Mesenchymal stem cell (in vitro differentiated cells and primary cell): ENCODE results near the gene TYRO3.
A peak's percentile ranks its signal among the peaks of the same experiment; 100 is the strongest.

Experiments used
- DNase-seq: peaks from one replicate; pipeline ENCODE4 v3.0.0-alpha.2; 2013
- H2AFZ ChIP-seq: one replicate; pipeline ENCODE4 v1.6.1; 2013; ENCODE audit warnings: low read depth, mild to moderate bottlenecking, control low read depth, inconsistent platforms, low read length, moderate library complexity
- H2AK5ac ChIP-seq: 2 replicates; pipeline ENCODE4 v1.6.1; 2013; ENCODE audit warnings: low read length, moderate library complexity, mild to moderate bottlenecking, inconsistent platforms; ENCODE audit not compliant: severe bottlenecking
- H2BK120ac ChIP-seq: one replicate; pipeline ENCODE4 v1.6.1; 2013; ENCODE audit warnings: low read depth, mild to moderate bottlenecking, inconsistent platforms, low read length, moderate library complexity
- H2BK12ac ChIP-seq, 2 experiments: one replicate each; pipeline ENCODE4 v1.6.1; 2013; ENCODE audit warnings: inconsistent platforms in 2 of 2, low read length in 2 of 2, mild to moderate bottlenecking in 2 of 2, moderate library complexity in 2 of 2, control low read depth in 1 of 2
- H2BK15ac ChIP-seq: one replicate; pipeline ENCODE4 v1.6.1; 2013; ENCODE audit warnings: mild to moderate bottlenecking, low read depth, inconsistent platforms; ENCODE audit not compliant: poor library complexity, severe bottlenecking
- H2BK5ac ChIP-seq: 2 replicates; pipeline ENCODE4 v1.6.1; 2013; ENCODE audit warnings: low read depth, mild to moderate bottlenecking, low read length, control low read depth, inconsistent platforms; ENCODE audit not compliant: poor library complexity, severe bottlenecking
- H3K14ac ChIP-seq, 2 experiments: one replicate each; pipeline ENCODE4 v1.6.1; 2013; ENCODE audit warnings: inconsistent platforms in 2 of 2, low read length in 2 of 2, control low read depth in 1 of 2, mild to moderate bottlenecking in 1 of 2, moderate library complexity in 1 of 2
- H3K18ac ChIP-seq, 2 experiments: one replicate each; pipeline ENCODE4 v1.6.1; 2013; ENCODE audit warnings: inconsistent platforms in 2 of 2, low read length in 2 of 2, control low read depth in 1 of 2, low read depth in 1 of 2, mild to moderate bottlenecking in 1 of 2
- H3K23ac ChIP-seq, 2 experiments: one replicate each; pipeline ENCODE4 v1.6.1; 2013; ENCODE audit warnings: inconsistent platforms in 2 of 2, low read length in 2 of 2, mild to moderate bottlenecking in 2 of 2, moderate library complexity in 2 of 2, control low read depth in 1 of 2
- H3K27ac ChIP-seq: 2 replicates; pipeline ENCODE4 v1.5.1; 2013; ENCODE audit warnings: mild to moderate bottlenecking, moderate library complexity, low read length, control low read depth, inconsistent platforms; ENCODE audit not compliant: poor library complexity, severe bottlenecking
- H3K27me3 ChIP-seq, 2 experiments: 2 replicates each; pipeline versions ENCODE4 v1.6.1 to v1.7.0; 2013; ENCODE audit warnings: low read length in 2 of 2, mild to moderate bottlenecking in 2 of 2, moderate library complexity in 2 of 2, control low read depth in 1 of 2, inconsistent platforms in 1 of 2; ENCODE audit not compliant: control insufficient read depth in 1 of 2, insufficient read depth in 1 of 2
- H3K36me3 ChIP-seq, 2 experiments: 2 replicates each; pipeline versions ENCODE4 v1.6.1 to v1.7.0; 2013; ENCODE audit warnings: low read length in 2 of 2, control low read depth in 1 of 2, inconsistent platforms in 1 of 2, low read depth in 1 of 2, mild to moderate bottlenecking in 1 of 2; ENCODE audit not compliant: insufficient read depth in 2 of 2, control insufficient read depth in 1 of 2
- H3K4ac ChIP-seq, 2 experiments: one replicate each; pipeline ENCODE4 v1.6.1; 2013; ENCODE audit warnings: inconsistent platforms in 2 of 2, low read length in 2 of 2, mild to moderate bottlenecking in 2 of 2, moderate library complexity in 2 of 2, control low read depth in 1 of 2, low read depth in 1 of 2
- H3K4me1 ChIP-seq: 2 replicates; pipeline ENCODE4 v1.6.1; 2013; ENCODE audit warnings: low read depth, low read length, control low read depth; ENCODE audit not compliant: control insufficient read depth, insufficient read depth
- H3K4me2 ChIP-seq: 2 replicates; pipeline ENCODE4 v1.6.1; 2013; ENCODE audit warnings: low read length, mild to moderate bottlenecking, inconsistent platforms; ENCODE audit not compliant: poor library complexity, severe bottlenecking
- H3K4me3 ChIP-seq, 2 experiments: 2 replicates each; pipeline versions ENCODE4 v1.5.1 to v1.7.0; 2013; ENCODE audit warnings: low read length in 2 of 2, mild to moderate bottlenecking in 2 of 2, control low read depth in 1 of 2, low read depth in 1 of 2; ENCODE audit not compliant: insufficient read depth in 1 of 2
- H3K79me1 ChIP-seq: replicated peaks from 2 replicates; pipeline ENCODE4 v1.6.1; 2013; ENCODE audit warnings: mild to moderate bottlenecking, control low read depth, low read length, inconsistent platforms; ENCODE audit not compliant: poor library complexity, severe bottlenecking
- H3K9ac ChIP-seq: 2 replicates; pipeline ENCODE4 v1.7.0; 2013; ENCODE audit warnings: mild to moderate bottlenecking, low read length, moderate library complexity
- H3K9me3 ChIP-seq: 2 replicates; pipeline ENCODE4 v1.7.0; 2013; ENCODE audit warnings: mild to moderate bottlenecking, low read length; ENCODE audit not compliant: control insufficient read depth
- H4K8ac ChIP-seq: one replicate; pipeline ENCODE4 v1.6.1; 2013; ENCODE audit warnings: inconsistent platforms, mild to moderate bottlenecking, low read length, moderate library complexity
- H4K91ac ChIP-seq: one replicate; pipeline ENCODE4 v1.6.1; 2013; ENCODE audit warnings: mild to moderate bottlenecking, low read length, inconsistent platforms
- WGBS: methylation state at CpG from one replicate; pipeline ENCODE4 v1.1.7; 2013; ENCODE audit warnings: mixed read lengths; 5-methylcytosine and 5-hydroxymethylcytosine counted together

Gene TYRO3

GRCh38 chr15:41545218-41545617 lies 13.8 kb upstream of the TYRO3 start:
- peaks cover 2% of the 10 kb centered on the region for H3K4me1 ChIP-seq
- no peak overlapping the region for H2AK5ac ChIP-seq
- H2BK15ac ChIP-seq, result no peak overlapping the region
- WGBS, result 96% methylated on average over 3 of the region's 3 CpGs
- H3K18ac ChIP-seq, result no peak overlapping the region
- no peak overlapping the region for H3K4me2 ChIP-seq
- peaks cover 12% of the 10 kb centered on the region for H3K79me1 ChIP-seq
- H3K9me3 ChIP-seq, result no peaks in the 10 kb centered on the region
- peaks cover 0 to 2% of the 10 kb centered on the region in 2 experiments for H3K36me3 ChIP-seq
- H3K27me3 ChIP-seq, result no peaks in the 10 kb centered on the region
- no peak overlapping the region for H2BK5ac ChIP-seq
- H3K23ac ChIP-seq, result no peak overlapping the region
- no peak overlapping the region for H2AFZ ChIP-seq
- H2BK12ac ChIP-seq, result no peak overlapping the region
- no peak overlapping the region for H4K91ac ChIP-seq
- peak overlapping the region; percentile 33 for H4K8ac ChIP-seq
- DNase-seq, result no peak
- no peak overlapping the region for H3K4me3 ChIP-seq
- H3K14ac ChIP-seq, result no peak overlapping the region
- H3K9ac ChIP-seq, result no peak overlapping the region
- no peak overlapping the region for H2BK120ac ChIP-seq
- no peak overlapping the region for H3K4ac ChIP-seq
- H3K27ac ChIP-seq, result no peak overlapping the region

DNA sequence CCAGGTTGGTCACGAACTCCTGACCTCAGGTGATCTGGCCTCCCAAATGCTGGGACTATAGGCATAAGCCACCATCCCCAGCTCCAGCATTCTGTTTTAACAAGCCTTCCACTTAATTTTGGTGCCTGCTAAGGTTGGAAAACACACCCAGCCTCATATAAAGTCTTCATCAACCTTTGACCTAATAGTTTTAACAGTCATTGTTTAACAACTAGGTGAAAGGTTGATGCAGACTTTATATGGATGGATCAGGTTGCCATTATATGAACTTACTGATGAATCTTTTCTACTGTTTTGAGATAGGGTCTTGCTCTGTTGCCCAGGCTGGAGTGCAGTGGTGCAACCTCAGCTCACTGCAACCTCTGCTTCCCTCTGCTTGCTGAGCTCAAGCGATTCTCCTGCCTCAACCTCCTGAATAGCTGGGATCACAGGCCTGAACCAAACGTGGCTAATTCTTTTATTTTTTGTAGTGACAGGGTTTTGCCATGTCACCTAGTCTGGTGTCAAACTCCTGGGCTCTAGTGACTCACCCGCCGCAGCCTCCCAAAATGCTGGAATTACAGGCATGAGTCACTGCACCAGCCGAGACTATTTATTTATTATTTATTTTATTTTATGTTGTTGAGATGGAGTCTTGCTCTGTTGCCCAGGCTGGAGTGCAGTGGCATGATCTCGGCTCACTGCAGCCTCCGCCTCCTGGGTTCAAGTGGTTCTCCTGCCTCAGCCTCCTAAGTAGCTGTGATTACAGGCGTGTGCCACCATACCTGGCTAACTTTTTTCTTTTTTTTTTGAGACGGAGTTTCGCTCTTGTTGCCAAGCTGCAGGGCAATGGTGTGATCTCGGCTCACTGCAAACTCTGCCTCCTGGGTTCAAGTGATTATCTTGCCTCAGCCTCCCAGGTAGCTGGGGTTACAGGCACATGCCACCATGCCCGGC lies 11.9 kb upstream of the TYRO3 start:
- H3K36me3 ChIP-seq, result no peaks in the 10 kb centered on the region
- H3K4ac ChIP-seq, result no peak overlapping the region
- H2BK120ac ChIP-seq, result no peak overlapping the region
- no peak overlapping the region for H2BK12ac ChIP-seq
- peaks cover 6% of the 10 kb centered on the region for H3K79me1 ChIP-seq
- no peak overlapping the region for H2AK5ac ChIP-seq
- no peak overlapping the region for H3K4me3 ChIP-seq
- no peak overlapping the region for H2BK15ac ChIP-seq
- no peak overlapping the region for H3K27ac ChIP-seq
- peaks cover 2% of the 10 kb centered on the region for H3K4me1 ChIP-seq
- no peak overlapping the region for H2AFZ ChIP-seq
- peak overlapping the region; percentile 27 for H3K9ac ChIP-seq
- H3K9me3 ChIP-seq, result no peaks in the 10 kb centered on the region
- no peak overlapping the region for H3K14ac ChIP-seq
- H3K18ac ChIP-seq, result no peak overlapping the region
- H3K27me3 ChIP-seq, result no peaks in the 10 kb centered on the region
- H3K4me2 ChIP-seq, result no peak overlapping the region
- H2BK5ac ChIP-seq, result no peak overlapping the region
- WGBS, result 78% methylated on average over 12 of the region's 13 CpGs
- no peak overlapping the region for H4K8ac ChIP-seq
- no peak overlapping the region for H4K91ac ChIP-seq
- peak; percentile 67 for DNase-seq
- H3K23ac ChIP-seq, result no peak overlapping the region

DNA sequence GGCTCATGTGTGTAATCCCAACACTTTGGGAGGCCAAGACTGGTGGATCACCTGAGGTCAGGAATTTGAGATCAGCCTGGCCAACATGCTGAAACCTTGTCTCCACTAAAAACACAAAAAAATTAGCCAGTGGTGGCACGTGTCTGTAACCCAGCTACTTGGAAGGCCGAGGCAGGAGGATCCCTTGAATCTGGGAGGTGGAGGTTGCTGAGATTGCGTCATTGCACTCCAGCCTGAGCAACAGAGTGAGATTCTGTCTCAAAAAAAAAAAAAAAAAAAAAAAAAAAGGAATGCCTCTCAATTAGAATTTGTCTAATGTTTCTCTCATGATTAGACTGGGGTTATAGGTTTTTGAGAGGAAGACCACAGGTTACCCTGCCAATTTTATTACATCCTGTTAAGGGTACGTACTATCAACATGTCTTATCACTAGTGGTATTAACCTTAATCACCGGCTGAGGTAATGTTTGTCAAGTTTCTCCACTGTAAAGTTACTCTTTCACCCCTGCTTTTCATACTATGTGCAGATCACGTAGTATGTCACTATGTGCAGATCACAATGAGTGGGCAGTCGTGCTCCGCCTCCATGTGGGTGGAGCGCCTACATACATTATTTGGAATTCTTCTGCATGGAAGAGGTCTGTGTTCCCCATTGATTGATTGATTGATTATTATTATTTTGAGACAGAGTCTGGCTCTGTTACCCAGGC lies 8.8 kb upstream of the TYRO3 start:
- Histone ChIP-seq H2BK120ac (no peak overlapping the region), H3K9me3 (no peaks in the 10 kb centered on the region), H4K8ac (no peak overlapping the region), H4K91ac (no peak overlapping the region), H3K79me1 (no peaks in the 10 kb centered on the region), H3K27ac (no peak overlapping the region), H3K18ac (no peak overlapping the region), H3K27me3 (peaks cover 0 to 7% of the 10 kb centered on the region in 2 experiments), H2AK5ac (no peak overlapping the region), H2BK15ac (no peak overlapping the region), H3K36me3 (no peaks in the 10 kb centered on the region), H3K14ac (no peak overlapping the region), H3K9ac (no peak overlapping the region), H3K23ac (no peak overlapping the region), H2BK5ac (no peak overlapping the region), H3K4ac (no peak overlapping the region), H3K4me3 (no peak overlapping the region), H3K4me1 (peaks cover 2% of the 10 kb centered on the region), H2BK12ac (no peak overlapping the region), H3K4me2 (no peak overlapping the region), H2AFZ (no peak overlapping the region)
- 98% methylated on average over 6 of the region's 9 CpGs for WGBS
- no peak for DNase-seq

DNA sequence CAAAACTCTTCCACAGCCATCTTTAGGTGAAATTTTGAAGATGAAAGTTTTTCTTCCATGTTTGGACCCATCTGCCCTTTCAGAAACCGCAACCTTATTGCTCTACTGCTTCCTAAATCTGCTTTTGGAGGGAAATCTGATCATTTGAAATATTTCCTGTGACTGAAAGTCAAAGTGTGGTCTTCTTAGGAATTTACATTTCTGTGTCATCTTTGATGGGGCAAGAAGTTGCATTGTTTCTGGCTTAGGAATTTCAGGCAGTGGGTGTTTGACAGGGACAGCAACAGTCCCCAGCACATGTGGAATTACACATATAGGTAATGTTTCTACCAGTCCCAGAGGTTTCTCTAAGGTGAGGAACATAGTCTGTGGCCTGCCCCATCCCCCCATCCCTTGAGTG lies 5.3 kb upstream of the TYRO3 start:
- H3K4ac ChIP-seq, result no peak overlapping the region
- WGBS, result no CpG with 5 or more reads among the region's 1 CpG
- no peak overlapping the region for H3K18ac ChIP-seq

More for the DNA sequence above, 5.3 kb upstream of the TYRO3 start:
- Histone ChIP-seq H4K91ac (no peak overlapping the region), H3K27ac (no peak overlapping the region), H3K23ac (no peak overlapping the region), H3K36me3 (no peaks in the 10 kb centered on the region), H2AFZ (no peak overlapping the region), H2BK12ac (no peak overlapping the region), H2BK5ac (no peak overlapping the region), H3K4me1 (peaks cover 9% of the 10 kb centered on the region), H3K4me2 (no peak overlapping the region), H3K9ac (no peak overlapping the region), H3K9me3 (no peaks in the 10 kb centered on the region), H3K14ac (no peak overlapping the region), H2AK5ac (no peak overlapping the region), H3K79me1 (no peaks in the 10 kb centered on the region), H4K8ac (no peak overlapping the region), H3K27me3 (peaks cover 7% of the 10 kb centered on the region in 2 experiments), H3K4me3 (no peak overlapping the region), H2BK15ac (no peak overlapping the region), H2BK120ac (no peak overlapping the region)
- DNase-seq, result no peak
